ENCODE data around the gene PIGZ.

PIGZ gene

GRCh38 chr3:196975349-196975748, 6.7 kb upstream of the PIGZ start:
- Mint-ChIP-seq H3K4me1 (ENCODE audit: low read depth) (peaks cover 11% of the 10 kb centered on the region), H3K27me3 (peaks cover 23% of the 10 kb centered on the region), H3K27ac (no peak overlapping the region)

GRCh38 chr3:196974661-196975060, 6.0 kb upstream of the PIGZ start:
- Mint-ChIP-seq H3K27ac (no peak overlapping the region), H3K4me3 (no peak overlapping the region), H3K9me3 (no peaks in the 10 kb centered on the region), H3K4me1 (ENCODE audit: low read depth) (peaks cover 15% of the 10 kb centered on the region), H3K36me3 (ENCODE audit: low read depth) (no peaks in the 10 kb centered on the region), H3K27me3 (peaks cover 26% of the 10 kb centered on the region)
- no peak for DNase-seq

More at GRCh38 chr3:196975349-196975748, 6.7 kb upstream of the PIGZ start:
- H3K9me3 Mint-ChIP-seq: no peaks in the 10 kb centered on the region
- H3K4me3 Mint-ChIP-seq: no peak overlapping the region
- H3K36me3 Mint-ChIP-seq (ENCODE audit: low read depth): no peaks in the 10 kb centered on the region
- DNase-seq: no peak

DNA sequence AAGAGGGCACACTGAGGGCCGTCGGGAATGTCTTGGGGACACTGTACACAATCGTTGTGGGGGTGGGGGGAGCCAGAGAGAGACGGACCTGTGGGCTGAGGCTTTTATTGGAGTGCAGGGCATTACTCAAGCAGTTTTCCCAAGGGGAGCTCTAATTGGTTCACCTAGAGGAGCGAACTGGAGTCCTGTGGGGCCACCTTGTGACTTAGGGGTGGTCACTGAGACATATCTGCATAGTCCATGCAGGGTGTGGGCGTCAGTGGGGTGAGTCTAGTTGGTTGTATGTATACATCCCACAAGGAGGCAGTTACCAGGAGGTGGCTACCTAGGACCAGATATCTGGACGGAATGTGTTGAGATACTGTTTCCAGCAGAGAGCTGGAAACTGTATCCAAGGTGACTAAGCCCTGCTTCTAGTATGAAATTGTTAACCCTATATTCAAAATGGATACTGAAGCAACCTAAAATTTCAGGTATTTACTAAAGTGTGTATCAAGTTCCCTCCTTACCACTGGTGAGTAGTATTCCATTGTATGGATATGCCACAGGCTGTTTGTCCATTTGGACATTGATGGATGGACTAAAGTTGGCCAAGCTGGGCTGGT, 2.6 kb upstream of the PIGZ start:
- Mint-ChIP-seq H3K9me3 (no peaks in the 10 kb centered on the region), H3K4me3 (no peak overlapping the region), H3K27ac (no peak overlapping the region), H3K27me3 (peaks cover 29% of the 10 kb centered on the region), H3K4me1 (ENCODE audit: low read depth) (peaks cover 14% of the 10 kb centered on the region), H3K36me3 (ENCODE audit: low read depth) (no peaks in the 10 kb centered on the region)
- no peak for DNase-seq

- no peak for DNase-seq
- Mint-ChIP-seq H3K9me3 (no peaks in the 10 kb centered on the region), H3K36me3 (ENCODE audit: low read depth) (no peaks in the 10 kb centered on the region), H3K27me3 (peaks cover 29% of the 10 kb centered on the region), H3K4me3 (peak overlapping the region; percentile 61), H3K27ac (peak overlapping the region; percentile 62), H3K4me1 (ENCODE audit: low read depth) (peaks cover 14% of the 10 kb centered on the region)
These were observed 2.0 kb upstream of the PIGZ start for GRCh38 chr3:196970547-196971093.

DNA sequence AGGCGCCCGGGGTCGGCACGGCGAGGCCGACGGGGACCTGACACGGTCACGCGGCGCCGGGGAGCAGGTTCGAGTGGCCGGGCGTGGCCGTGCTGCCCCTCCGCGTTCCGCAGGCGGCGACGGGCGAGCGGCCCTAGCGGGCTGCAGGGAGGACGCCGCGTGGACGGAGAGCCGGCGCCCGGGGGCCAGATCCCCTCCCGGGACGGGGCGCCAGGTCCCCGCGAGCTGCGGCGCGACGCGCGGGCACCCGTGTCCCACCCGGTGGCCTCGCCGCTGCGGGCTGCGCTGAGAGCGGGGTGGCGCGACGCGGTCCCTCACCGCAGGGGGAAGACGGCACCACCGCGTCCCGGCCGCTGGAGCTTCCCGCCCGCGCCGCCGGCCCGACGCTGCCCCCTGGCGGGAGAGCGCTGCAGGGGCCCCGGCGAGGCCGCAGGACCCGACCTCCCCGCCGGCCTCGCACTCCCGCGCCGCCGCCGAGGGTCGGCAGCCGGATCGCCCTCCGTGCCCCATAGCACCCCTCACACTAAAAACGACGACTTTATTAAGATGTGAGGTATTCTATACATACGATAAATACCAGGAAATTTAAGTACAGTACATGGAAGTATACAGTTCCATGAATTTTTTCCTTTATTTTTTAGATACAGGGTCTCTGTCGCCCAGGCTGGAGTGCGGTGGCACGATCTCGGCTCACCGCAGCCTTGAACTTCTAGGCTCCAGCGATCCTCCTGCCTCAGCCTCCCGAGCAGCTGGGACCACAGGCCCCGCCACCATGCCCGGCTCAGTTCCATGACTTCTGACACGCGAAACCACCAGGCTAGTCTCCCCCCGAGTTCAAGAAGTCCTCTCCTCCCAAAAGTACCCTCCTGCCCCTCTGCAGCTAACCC, 1.3 kb upstream of the PIGZ start:
- H3K4me1 Mint-ChIP-seq (ENCODE audit: low read depth): peaks cover 15% of the 10 kb centered on the region
- DNase-seq: peak; percentile 85
- H3K9me3 Mint-ChIP-seq: no peaks in the 10 kb centered on the region
- H3K27me3 Mint-ChIP-seq: peaks cover 29% of the 10 kb centered on the region
- H3K27ac Mint-ChIP-seq: peak overlapping the region; percentile 62
- peak overlapping the region; percentile 61 for H3K4me3 Mint-ChIP-seq
- no peaks in the 10 kb centered on the region for H3K36me3 Mint-ChIP-seq (ENCODE audit: low read depth)

GRCh38 chr3:196969134-196969659, 564 bp upstream of the PIGZ start:
- H3K36me3 Mint-ChIP-seq (ENCODE audit: low read depth): no peaks in the 10 kb centered on the region
- no peaks in the 10 kb centered on the region for H3K9me3 Mint-ChIP-seq
- H3K4me3 Mint-ChIP-seq: peak overlapping the region; percentile 76
- H3K4me1 Mint-ChIP-seq (ENCODE audit: low read depth): peaks cover 15% of the 10 kb centered on the region
- peak overlapping the region; percentile 71 for H3K27ac Mint-ChIP-seq
- H3K27me3 Mint-ChIP-seq: peaks cover 29% of the 10 kb centered on the region
- DNase-seq: peak; percentile 72

- Mint-ChIP-seq H3K9me3 (no peaks in the 10 kb centered on the region), H3K4me1 (ENCODE audit: low read depth) (peaks cover 15% of the 10 kb centered on the region), H3K27ac (no peak overlapping the region), H3K36me3 (ENCODE audit: low read depth) (no peaks in the 10 kb centered on the region), H3K27me3 (peaks cover 29% of the 10 kb centered on the region), H3K4me3 (peak overlapping the region; percentile 66)
- DNase-seq: no peak
These were observed 1.0 kb downstream of the PIGZ start for GRCh38 chr3:196967412-196968232.

- Mint-ChIP-seq H3K27me3 (peaks cover 29% of the 10 kb centered on the region), H3K4me3 (peak overlapping the region; percentile 31), H3K27ac (no peak overlapping the region), H3K4me1 (ENCODE audit: low read depth) (peaks cover 15% of the 10 kb centered on the region), H3K9me3 (no peaks in the 10 kb centered on the region), H3K36me3 (ENCODE audit: low read depth) (no peaks in the 10 kb centered on the region)
- no peak for DNase-seq
These were observed 1.9 kb downstream of the PIGZ start for GRCh38 chr3:196966526-196967401.

- Mint-ChIP-seq H3K27ac (no peak overlapping the region), H3K27me3 (peaks cover 21% of the 10 kb centered on the region), H3K4me1 (ENCODE audit: low read depth) (peaks cover 15% of the 10 kb centered on the region), H3K9me3 (no peaks in the 10 kb centered on the region), H3K4me3 (no peak overlapping the region), H3K36me3 (ENCODE audit: low read depth) (no peaks in the 10 kb centered on the region)
- DNase-seq: no peak
These were observed 2.8 kb downstream of the PIGZ start for GRCh38 chr3:196965804-196966173.

DNA sequence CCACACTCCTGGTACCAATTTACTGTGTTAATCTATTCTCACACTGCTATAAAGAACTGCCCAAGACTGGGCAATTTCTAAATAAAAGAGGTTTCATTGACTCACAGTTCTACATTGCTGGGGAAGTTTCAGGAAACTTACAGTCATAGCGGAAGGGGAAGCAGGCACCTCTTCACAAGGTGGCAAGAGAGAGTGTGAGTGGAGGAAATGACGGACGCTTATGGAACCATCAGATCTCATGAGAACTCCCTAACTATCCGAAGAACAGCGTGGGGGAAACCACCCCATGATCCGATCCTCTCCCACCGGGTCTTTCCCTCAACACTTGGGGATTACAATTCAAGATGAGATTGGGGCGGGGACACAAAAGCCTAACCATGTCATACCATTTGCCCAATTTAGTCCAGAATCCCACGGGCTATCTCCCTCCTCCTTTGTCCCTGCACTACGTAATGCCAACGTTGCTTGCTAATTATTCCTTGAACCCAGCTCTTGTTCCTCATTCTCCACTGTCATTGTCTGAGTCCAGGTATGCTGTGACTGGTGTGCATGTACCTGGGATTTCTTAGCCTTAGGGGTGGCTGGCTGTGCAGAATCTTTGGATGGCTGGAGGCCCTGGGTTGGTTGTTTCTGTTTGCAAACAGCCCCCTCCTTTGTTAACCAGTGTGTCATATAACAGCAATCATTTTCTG, 3.4 kb downstream of the PIGZ start:
- Mint-ChIP-seq H3K4me3 (no peak overlapping the region), H3K4me1 (ENCODE audit: low read depth) (peaks cover 12% of the 10 kb centered on the region), H3K9me3 (no peaks in the 10 kb centered on the region), H3K27ac (no peak overlapping the region), H3K27me3 (peaks cover 15% of the 10 kb centered on the region), H3K36me3 (ENCODE audit: low read depth) (no peaks in the 10 kb centered on the region)
- no peak for DNase-seq

DNA sequence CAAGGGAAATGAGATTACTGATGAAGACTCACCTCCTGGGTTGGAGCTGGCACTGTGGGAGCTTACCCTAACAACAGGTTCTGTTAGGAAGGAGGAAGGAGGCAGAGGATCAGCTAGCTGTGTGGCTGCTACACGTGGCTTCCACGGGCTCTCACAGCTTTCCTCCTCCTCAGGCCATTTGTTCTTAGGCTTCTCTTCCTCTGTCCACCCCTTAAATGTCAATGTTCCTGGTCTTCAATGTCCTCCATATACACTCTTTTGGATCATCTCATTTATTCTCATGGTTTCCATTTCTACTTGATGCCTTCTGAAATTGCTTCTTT, 5.0 kb downstream of the PIGZ start:
- no peak overlapping the region for H3K27ac Mint-ChIP-seq
- H3K4me3 Mint-ChIP-seq: no peak overlapping the region
- H3K4me1 Mint-ChIP-seq (ENCODE audit: low read depth): peaks cover 9% of the 10 kb centered on the region
- no peaks in the 10 kb centered on the region for H3K9me3 Mint-ChIP-seq
- peaks cover 13% of the 10 kb centered on the region for H3K27me3 Mint-ChIP-seq
- H3K36me3 Mint-ChIP-seq (ENCODE audit: low read depth): no peaks in the 10 kb centered on the region
- DNase-seq: no peak

DNA sequence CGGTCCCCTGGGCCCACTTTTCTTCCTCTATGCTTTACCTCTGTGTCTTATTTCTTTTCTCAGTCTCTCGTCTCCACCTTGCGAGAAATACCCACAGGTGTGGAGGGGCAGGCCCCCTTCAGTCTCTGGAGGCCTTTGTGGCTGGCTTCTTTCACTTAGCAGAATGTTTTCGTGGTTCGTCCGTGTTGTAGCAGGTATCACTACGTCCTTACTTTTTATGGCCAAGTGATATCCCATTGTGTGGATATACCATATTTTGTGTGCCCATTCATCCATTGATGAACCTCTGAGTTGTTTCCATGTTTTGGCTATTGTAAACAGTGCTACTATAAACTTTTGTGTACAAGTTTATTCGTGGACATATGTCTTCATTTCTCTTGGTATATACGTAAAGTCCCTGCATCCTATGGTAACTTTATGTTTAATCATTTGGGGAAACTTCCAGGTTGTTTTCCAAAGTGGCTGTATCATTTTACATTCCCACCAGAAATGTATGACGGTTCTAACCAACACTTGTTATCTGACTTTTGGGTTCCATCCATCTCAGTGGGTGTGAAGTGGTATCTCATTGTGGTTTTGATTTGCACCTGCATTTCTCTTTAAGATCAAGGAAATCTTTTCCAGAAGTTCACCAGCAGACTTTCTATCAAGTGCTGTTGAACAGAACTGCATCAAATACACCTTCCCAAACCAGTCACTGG, 5.6 kb downstream of the PIGZ start:
- Mint-ChIP-seq H3K4me1 (ENCODE audit: low read depth) (peaks cover 8% of the 10 kb centered on the region), H3K9me3 (no peaks in the 10 kb centered on the region), H3K36me3 (ENCODE audit: low read depth) (no peaks in the 10 kb centered on the region), H3K4me3 (no peak overlapping the region), H3K27me3 (peaks cover 12% of the 10 kb centered on the region), H3K27ac (no peak overlapping the region)
- no peak for DNase-seq
